A204.1 (cell line): ENCODE measurements around the gene SEMA6C.
"Not testable (repeated sequence)": the region's sequence is repeated elsewhere in the genome, so short reads cannot be mapped to it uniquely, and the experiment has no call there.

ENCODE experiments used
- FAIRE-seq: peaks from 2 replicates; lab custom pipeline; 2012; peaks lifted over from hg19 to GRCh38; lab: Jason Lieb, UNC

The SEMA6C gene, protein sequence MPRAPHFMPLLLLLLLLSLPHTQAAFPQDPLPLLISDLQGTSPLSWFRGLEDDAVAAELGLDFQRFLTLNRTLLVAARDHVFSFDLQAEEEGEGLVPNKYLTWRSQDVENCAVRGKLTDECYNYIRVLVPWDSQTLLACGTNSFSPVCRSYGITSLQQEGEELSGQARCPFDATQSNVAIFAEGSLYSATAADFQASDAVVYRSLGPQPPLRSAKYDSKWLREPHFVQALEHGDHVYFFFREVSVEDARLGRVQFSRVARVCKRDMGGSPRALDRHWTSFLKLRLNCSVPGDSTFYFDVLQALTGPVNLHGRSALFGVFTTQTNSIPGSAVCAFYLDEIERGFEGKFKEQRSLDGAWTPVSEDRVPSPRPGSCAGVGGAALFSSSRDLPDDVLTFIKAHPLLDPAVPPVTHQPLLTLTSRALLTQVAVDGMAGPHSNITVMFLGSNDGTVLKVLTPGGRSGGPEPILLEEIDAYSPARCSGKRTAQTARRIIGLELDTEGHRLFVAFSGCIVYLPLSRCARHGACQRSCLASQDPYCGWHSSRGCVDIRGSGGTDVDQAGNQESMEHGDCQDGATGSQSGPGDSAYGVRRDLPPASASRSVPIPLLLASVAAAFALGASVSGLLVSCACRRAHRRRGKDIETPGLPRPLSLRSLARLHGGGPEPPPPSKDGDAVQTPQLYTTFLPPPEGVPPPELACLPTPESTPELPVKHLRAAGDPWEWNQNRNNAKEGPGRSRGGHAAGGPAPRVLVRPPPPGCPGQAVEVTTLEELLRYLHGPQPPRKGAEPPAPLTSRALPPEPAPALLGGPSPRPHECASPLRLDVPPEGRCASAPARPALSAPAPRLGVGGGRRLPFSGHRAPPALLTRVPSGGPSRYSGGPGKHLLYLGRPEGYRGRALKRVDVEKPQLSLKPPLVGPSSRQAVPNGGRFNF

DNA sequence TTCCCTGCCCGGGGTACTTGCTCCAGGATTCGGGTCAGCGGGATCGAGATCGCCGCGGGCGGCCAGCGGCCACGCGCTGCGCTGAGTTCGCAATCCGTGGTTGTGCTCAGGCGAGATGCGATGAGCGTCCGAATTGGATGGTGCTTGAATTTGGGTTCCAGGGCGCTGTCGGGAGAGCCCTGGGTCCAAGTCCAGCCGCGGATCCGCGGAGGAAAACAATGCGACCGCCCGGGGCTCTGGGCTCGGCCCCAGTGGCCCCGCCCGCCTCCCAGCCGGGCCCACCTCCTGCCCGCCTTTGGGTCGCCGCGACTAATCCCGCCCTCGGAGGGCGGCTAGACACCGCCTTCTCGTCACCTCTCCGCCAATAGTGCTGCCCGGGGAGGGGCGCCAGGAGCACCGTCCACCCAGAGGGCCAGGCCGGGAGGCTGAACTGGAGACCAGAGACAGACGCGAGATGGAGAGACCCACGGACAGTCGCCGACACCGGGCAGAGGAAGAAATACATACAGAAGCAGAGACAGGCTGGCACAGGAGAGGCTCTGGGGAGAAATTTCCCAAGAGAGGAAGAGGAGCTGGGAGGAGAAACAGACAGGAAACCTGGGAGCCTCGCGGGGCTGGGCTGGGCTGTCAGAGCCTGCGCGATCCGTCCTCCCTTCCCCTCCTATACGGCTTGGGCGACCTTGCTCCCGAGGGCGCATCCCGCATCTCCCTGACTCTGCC, at the start of gene SEMA6C:
Gene SEMA6C, minus strand, starts transcription at position 220 of the 720 bp plus-strand sequence. CDS start 4,010 bp downstream, outside the sequence.
- peak; percentile 52 for FAIRE-seq

DNA sequence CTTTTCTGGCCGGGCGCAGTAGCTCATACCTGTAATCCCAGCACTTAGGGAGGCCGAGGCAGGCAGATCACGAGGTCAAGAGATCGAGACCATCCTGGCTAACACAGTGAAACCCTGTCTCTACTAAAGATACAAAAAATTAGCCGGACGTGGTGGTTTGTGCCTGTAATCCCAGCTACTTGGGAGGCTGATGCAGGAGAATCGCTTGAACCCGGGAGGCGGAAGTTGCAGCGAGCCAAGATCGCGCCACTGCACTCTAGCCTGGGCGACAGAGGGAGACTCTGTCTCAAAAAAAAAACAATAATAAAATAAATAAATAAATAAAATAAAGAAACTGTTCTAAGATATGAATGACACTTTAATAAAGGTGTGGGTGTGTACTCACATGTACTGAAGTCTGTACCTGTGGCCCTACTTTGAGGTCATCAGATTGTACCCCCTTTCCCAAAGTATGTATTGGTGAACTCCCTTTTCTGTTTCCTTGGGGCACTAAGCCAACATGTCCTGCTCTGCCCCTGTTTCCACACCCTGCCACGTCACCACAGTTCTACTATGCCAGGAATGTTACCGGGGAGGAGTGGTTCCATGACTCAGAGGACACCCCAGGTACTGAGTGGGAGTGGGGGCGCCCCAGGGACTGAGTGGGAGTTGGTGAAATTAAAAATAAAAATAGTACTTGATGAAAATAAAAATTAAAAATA, 48.6 kb upstream of the SEMA6C start:
- FAIRE-seq: peak; percentile 34

DNA sequence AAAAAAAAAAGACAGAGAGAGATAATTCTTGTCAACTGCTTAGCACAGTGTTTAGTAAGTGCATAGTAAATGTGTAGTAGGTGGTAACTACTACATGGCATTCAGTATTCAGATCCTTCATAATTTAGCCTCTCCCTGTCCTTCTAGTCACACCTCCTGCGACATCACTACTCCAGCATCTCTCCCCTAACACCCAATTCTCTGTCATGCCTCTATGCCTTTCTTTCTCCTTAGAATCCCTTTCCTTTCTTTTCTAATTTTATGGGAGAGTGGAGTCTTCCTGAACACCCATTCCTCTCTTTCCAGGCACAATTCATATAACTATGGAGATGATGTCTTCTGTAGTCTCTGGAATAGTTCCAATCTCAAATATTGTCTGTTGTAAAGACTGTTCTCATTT, 47.4 kb upstream of the SEMA6C start:
- FAIRE-seq: no peak

DNA sequence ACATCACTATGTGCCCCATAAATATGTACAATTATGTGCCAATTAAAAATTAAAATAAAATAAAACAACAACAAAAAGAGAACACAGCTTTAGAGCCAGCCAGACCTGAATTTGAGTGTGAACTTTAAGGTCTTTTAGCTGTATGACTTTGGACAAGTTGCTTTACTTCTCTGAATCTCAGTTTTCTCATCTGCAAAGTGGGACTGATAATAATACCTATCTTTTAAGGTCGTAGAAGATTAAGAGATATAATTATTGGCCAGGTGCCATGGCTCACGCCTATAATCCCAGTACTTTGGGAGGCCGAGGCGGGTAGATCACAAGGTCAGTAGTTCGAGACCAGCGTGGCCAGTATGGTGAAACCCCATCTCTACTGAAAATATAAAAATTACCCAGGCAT, 46.9 kb upstream of the SEMA6C start:
- no peak for FAIRE-seq

DNA sequence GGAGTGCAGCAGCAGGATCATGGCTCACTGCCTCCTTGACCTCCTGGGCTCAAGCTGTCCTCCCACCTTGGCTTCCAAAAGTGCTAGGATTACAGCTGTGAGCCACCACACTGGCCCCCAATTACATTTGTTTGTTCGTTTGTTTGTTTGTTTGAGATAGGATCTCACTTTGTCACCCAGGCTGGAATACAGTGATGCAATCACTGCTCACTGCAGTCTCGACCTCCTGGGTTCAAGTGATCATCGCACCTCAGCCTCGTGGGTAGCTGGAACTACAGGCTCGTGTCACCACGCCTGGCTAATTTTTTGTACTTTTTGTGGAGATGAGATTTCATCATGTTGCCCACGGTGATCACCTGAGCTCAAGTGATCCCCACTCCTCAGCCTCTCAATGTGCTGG, 45.6 kb upstream of the SEMA6C start:
- FAIRE-seq: no peak

DNA sequence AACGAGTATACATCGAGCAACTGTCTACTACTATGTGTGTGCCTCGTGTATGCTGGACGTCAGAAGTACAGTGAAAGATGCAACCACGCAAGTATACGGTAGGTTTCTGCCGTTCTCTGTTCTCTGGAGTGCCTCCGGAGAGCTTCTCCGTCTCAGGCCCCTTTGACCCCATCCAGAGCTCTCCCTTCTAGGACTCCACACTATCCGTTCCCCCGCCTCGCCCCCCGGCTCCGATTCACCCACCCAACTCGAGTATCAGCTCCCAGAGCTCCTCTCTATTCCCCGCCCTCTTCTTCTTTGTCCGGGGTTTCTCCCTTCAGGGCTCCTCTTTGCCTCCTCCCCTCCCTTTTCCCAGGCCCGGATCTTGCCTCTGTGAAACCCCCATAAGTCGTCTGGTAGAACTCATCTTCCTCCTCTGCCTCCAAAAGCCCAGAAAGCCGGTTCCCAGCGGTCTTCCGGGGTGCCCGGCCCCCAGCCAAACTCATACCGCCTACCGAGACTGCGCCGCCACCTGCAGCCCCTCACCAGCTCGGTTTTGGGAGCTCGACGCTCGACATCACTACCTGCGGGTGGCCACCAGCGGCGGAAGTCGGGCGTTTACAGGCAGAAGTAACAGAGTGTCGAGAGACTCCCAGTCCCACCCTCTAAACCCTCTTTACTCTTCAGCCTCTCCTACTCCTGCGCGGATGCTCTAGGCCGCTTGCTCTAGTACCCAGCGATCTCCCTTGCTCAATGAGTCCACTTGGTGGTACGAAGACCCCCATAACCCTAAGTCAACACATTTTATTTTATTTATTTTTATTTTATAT, 43.4 kb upstream of the SEMA6C start, which contains the start of gene VPS72:
Gene VPS72, minus strand, starts transcription at position 561 of the 809 bp plus-strand sequence. Its CDS starts 76 bp downstream, at position 485.
- FAIRE-seq: no peak

DNA sequence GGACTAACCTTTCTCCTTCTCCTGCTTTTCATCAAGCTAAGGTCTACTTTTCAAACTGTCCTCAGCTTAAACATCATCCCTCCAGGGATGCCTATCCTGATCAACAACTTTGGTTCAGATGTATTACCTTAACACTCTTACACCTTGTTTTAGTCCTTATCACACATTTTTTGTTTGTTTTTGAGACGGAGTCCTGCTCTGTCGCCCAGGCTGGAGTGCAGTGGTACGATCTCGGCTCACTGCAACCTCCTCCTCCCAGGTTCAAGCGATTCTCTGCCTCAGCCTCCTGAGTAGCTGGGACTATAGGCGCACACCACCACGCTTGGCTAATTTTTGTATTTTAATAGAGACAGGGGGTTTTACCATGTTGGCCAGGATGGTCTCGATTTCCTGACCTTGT, 42.2 kb upstream of the SEMA6C start:
- not testable (repeated sequence) for FAIRE-seq

DNA sequence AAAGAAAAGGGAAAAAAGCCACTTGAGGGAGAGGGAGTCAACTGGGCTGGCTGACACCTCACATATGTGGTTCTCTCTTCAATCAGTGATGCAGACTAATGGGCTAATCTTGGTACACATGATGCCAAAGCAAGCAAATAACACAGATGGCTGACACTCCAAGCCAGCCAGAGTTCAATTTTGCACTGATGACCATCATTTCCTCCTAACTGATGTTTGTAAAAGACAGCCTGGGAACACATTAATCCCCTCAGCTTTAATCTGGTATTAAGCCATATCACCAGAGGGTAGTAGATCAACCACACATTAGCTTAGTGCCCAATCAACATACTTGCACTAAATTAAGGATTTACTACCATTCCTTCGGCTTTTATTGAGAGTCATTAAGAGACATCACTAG, 40.8 kb upstream of the SEMA6C start:
- no peak for FAIRE-seq

DNA sequence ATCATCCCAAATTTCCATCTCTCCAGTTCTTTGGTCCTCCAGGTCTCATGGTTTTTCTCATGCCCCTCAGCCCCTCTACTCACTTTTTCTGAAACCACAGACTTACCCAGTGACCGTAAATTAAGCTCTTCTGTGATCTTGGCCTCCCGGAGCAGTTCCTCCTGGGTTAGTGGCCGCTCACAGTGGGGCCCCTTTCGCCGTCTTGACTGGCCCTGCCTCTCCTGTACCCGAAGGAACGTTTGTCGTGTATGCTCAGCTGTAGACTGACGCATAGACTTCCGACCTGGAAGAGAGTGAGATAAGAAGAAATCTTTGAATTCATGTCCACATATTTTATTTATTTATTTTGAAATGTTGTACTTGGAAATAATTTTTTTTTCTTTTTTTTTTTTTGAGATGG, 37.8 kb upstream of the SEMA6C start:
- no peak for FAIRE-seq

DNA sequence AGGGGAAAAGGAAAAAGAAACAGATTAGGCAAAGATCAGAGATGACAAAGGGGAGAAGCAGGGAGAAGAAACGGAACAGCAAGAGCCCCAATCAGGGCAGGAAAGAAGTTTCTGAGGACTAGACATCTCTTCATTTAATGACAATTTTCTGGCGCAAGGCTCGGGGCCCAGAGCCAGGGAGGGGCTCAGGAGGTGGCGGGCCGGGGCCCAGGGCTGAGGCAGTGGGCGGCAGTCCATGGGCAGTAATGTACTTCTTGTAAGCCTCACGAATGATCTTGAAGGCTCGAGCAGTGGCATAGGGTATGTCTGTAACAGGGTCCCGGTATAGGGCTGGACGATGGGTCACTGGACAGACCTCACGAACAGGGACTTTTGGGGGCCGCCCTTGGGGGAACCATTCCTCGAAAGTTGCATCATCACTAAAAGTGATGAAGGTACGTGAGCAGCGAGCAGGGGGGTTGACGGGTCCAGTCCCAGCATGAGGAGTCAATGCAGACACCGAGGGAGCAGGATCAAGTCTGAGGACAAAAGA, 30.1 kb upstream of the SEMA6C start:
- no peak for FAIRE-seq

DNA sequence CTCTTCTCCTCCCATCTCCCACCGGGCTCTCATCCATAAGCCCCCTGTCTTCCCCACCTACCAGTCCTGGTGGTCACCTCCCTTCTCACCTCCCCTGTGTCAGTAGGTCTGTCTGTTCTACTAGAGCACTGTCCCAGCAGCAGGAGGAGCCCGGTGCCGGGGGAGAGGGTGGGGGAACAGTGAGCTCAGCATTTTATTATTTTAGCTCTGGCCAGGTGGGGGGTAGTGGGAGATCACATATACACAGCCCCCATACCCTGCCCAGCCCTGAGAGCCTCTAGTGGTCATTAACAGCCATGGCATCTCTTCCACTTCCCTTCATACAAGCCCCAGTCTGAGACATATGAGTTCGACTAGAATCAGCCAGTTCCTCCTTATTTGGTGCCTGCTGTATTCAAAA, 29.4 kb upstream of the SEMA6C start, which contains the start of gene TMOD4:
Gene TMOD4, minus strand, starts transcription at position 119 of the 400 bp plus-strand sequence. CDS start 1,106 bp downstream, outside the sequence.
- no peak for FAIRE-seq

DNA sequence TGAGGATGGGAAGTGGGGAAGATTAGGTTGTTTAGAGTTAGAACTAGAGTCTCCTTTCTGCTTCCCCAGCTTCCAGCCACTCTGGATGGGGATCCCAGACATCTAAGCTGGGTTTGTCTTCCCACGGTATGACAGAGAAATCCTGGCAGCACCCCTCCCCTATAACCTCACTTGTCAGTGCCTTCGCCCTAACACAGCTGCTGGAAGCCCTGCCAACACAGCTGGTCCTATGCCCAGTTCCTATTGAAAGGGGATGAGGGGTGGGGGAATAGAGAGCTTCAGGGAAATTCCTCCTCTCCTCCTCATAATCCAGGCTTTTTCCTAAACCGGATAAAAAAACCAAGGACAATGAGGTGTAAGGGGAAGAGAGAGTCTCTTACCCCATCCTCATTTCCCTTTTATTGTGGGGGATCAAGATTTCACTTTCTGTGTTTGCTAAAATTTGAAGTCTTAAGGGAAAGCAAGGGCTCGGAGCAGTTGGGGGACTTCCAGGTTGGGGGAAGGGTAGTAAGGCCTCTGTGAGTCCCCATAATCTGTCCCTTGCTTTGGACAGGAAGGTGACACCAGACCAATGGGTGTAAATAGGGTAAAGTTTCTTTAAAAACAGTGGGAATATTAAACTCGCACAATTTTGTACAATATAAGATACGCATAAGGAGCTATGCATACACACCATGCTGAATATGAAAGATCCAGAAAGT, 28.8 kb upstream of the SEMA6C start:
- no peak for FAIRE-seq

DNA sequence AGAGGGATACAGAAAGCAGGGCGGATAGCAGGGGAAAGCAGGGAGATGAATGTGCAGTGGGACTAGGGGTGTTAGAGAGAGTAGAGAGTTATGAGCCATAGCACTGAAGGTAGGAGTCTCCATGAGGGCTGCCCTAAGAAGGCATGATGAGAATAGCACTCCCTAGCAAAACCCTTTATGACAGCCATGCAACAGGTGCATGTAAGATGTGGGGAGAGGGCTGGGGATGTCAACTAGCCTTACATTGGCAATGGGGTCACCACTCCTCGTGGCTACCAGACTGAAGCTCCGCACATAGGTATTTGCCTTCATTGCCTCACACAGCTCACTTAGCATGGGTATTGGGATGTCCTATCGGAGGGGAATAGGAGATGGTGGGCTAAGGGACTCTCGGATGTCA, 24.8 kb upstream of the SEMA6C start:
- no peak for FAIRE-seq

DNA sequence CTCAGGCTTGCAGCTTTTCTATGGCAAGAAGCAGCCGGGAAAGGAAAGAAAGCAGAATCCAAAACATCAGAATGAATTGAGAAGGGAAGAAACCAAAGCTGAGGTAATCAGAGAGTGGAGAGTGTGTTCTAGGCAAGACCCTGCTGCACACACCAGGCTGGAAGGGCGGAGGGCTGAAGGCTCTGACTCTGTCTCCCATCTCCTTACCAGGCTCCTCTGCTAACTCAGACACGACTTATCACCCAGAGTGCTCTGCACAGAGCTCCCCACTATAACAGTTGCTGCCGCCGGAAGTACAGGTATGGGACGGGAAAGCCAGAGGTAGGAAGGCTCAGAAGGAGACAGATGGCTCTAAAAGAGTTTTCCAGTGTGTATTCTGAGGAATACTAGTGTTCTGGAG, 20.7 kb upstream of the SEMA6C start:
- no peak for FAIRE-seq

DNA sequence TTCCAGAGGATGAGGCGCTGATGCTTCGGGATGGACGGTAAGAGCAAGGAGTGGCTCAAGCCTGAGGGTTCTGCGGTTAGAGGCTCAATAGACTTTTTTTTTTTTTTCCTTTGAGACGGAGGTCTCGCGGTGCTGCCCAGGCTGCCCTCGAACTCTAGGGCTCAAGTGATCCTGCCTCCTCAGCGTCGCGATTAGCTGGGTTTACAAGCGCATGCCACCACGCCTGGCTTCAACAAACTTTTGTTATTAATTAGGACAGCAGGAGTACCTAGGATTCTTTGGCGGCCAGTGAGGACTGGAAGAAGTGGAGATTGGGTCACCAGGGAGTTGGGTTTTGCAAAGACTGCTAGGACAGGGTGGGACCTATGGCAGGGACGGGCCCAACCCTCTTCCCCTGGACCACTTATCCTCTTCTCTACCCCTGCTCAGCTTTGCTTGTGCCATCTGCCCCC, 20.1 kb upstream of the SEMA6C start:
- FAIRE-seq: no peak

DNA sequence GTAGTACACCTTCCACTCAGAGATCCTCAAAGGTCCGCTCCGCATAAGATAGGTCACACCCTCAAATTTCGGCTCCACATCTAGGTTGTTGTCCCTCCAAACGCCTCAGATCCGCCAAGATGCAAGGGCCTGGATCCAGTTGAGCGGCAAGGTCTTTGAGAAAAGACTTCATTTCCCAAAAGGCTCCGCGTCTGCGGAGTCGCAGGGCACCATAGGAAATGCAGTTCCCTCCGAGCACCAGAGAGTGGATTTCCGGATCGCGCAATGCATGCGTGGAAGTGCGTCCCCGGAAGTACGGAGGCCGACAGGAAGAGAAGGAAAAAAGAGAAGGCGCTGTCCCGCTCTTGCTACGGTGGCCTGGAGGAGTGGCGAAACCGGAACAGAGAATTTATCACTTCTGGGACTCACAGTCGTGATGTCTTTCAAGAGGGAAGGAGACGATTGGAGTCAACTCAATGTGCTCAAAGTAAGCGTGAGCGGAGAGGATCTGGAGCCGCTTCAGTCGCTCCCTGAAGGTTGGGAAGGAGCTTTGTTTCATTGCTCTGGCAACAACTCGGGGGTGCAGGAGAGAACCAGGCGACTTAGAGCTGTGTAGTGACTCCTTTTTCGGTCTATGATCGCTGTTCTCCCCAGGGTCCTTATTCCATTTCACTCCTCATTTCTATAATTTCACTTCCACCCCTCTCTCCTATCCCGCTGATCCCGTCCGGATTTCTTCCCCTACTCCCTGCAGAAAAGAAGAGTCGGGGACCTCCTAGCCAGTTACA, 19.5 kb upstream of the SEMA6C start, which contains the start of the genes LYSMD1 and SCNM1:
Gene LYSMD1, minus strand, starts transcription at position 165 of the 767 bp plus-strand sequence. CDS start 644 bp downstream, outside the sequence.
Gene SCNM1, plus strand, starts transcription at position 407 of the 767 bp plus-strand sequence. Its CDS starts 9 bp downstream, at position 416.
- FAIRE-seq: peak; percentile 98

DNA sequence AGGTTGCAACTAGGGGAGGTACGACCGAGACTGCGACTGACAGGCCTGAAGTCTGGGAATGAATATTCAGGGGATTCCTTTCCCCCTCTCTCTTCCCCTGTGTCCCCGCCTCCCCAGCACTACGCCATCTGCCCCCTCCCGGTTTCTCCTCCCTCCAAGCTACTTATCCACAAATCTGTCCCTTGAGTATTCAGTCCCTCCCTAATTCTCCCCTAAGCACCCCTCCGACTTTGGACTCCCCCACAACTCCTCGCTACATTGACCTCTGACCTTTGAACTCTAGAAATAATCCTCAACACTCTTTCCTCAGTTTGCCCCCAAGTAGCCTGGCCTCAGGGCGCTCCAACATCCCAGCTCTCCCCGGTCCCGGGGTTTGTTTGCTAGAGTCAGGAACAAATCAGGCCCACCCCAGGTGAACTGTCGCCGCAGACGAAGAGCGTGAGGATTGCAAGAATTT, 18.9 kb upstream of the SEMA6C start:
- no peak for FAIRE-seq

DNA sequence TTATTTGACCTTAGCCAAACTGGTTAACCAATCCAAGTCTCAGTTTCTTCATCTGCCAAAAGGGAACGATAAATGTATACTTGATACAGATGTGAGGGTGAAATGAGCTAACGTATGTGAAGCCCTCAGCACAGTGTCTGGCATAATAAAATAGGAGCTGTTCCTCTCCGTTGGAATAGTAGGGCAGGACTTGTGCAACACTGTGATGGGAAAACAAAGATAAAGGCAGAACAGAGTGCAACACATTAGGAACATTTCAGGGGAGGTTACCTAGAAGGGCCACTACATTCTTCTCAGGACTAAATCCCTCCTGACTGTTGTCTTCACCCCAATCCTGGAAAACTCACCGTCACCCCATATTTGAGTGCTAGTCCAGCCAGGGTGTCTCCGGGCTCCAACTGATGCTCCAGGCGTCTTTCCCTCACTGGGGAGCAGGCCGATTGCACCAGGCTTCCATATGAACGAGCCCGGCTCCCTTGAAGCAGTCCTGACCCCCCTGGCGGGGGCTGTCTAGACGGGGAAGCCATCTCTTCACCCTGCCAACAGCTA, 18.4 kb upstream of the SEMA6C start:
- no peak for FAIRE-seq
